ENCODE results near the gene APCS. TPM values are rescaled to one million over a fixed set of nuclear protein-coding genes. Genes with fewer than 3 reads are reported as not detected.

The APCS gene
- total RNA-seq, 1 donor from 2014 or later: not detected

Other genes with a start within 250 kb of the APCS start
- not detected for gene OR10J4, start 155.6 kb upstream of the APCS start, total RNA-seq
- gene OR10J1, start 148.1 kb upstream of the APCS start, total RNA-seq: not detected
- not detected for gene OR10J5, start 51.8 kb upstream of the APCS start, total RNA-seq
- gene CRP, start 126.8 kb downstream of the APCS start, total RNA-seq: 0.31 TPM
- 21.4 TPM for gene DUSP23, start 193.1 kb downstream of the APCS start, total RNA-seq
- gene FCRL6, start 214.5 kb downstream of the APCS start, total RNA-seq: not detected
- not detected for gene SLAMF8, start 239.0 kb downstream of the APCS start, total RNA-seq

All from occipital lobe (tissue), 1 donor.